Right cardiac atrium (tissue), 5 donors: ENCODE results near the gene EEF1G. TPM values are rescaled to one million over a fixed set of nuclear protein-coding genes. Genes with fewer than 3 reads are reported as not detected.
A peak's percentile ranks its signal among the peaks of the same experiment; 100 is the strongest.

Experiments used
- ATAC-seq, 2 donors: fragments of 200-7000 bp; cut with Tn5 transposase; one replicate each; pipeline versions ENCODE4 v1.8.0 to v1.9.1; 2020; ENCODE audit warnings: moderate library complexity in 2 of 2, mild to moderate bottlenecking in 1 of 2
- DNase-seq, 3 donors: peaks; one replicate each; pipeline ENCODE4 v3.0.0-alpha.2; 2020
- H3K27ac ChIP-seq: one replicate; pipeline ENCODE4 v1.5.1; 2013; ENCODE audit warnings: mild to moderate bottlenecking, low read length, control low read depth, moderate library complexity
- H3K27me3 ChIP-seq: one replicate; pipeline ENCODE4 v1.6.1; 2013; ENCODE audit not compliant: control insufficient read depth, insufficient read depth
- H3K4me1 ChIP-seq: one replicate; pipeline ENCODE4 v1.6.1; 2013; ENCODE audit warnings: low read length; ENCODE audit not compliant: control insufficient read depth, insufficient read depth
- H3K4me3 ChIP-seq: one replicate; pipeline ENCODE4 v1.5.1; 2013; ENCODE audit warnings: low read length, control low read depth
- H3K9me3 ChIP-seq: one replicate; pipeline ENCODE4 v1.6.1; 2013; ENCODE audit warnings: low read length; ENCODE audit not compliant: control insufficient read depth
- WGBS: extraction: QIAGEN DNeasy Blood & Tissue Kit; methylation state at CpG from one replicate; pipeline ENCODE4 v1.1.7; 2013; 5-methylcytosine and 5-hydroxymethylcytosine counted together
- intact Hi-C, 4 donors: fragments of 100-400 bp; cut with DNase I; formaldehyde crosslinking; loops; one replicate each; pipeline versions ENCODE4 v1.11.0 to v1.14.0; 2022 to 2023
- polyA plus RNA-seq: library from polyadenylated mRNA; stranded (reverse); fragments of 200-250 nt; gene quantifications from one replicate; pipeline ENCODE4 v1.2.3, GENCODE V29; 2013
- total RNA-seq, 4 donors: library from RNA; stranded (reverse); fragmentation: NEBNext Ultra II Directional; extraction: Animal tissue kit (Norgen Biotek cat#: 25700); gene quantifications; one replicate each; pipeline ENCODE4 v1.2.1, GENCODE V29; 2021
- donor health status: healthy with polysubstance abuse.
- donor health status: DM: no; HTN: yes; CAD: no.
- donor health status: DM: no; HTN: no; CAD: no.
- donor health status: DM: no; HTN: yes; CAD: no; lungs with severe emphysema.
- donor health status: DM: yes; HTN: yes; CAD: no.

Gene EEF1G
- total and polyA plus RNA-seq, 5 donors = 770 to 1,060 (median 889) TPM

GRCh38 chr11:62603072-62603408, 29.3 kb upstream of the EEF1G start:
- 48% methylated on average over 13 of the region's 13 CpGs for WGBS
- Histone ChIP-seq H3K27me3 (no peaks in the 10 kb centered on the region), H3K4me3 (no peak overlapping the region), H3K4me1 (peaks cover 2% of the 10 kb centered on the region), H3K9me3 (no peaks in the 10 kb centered on the region), H3K27ac (no peak overlapping the region)
- intact Hi-C loops = no loop called here
- DNase-seq (peak in 2 of 3 donors; percentile 53 to 73), ATAC-seq (no peak)

- intact Hi-C loops = no loop called here
- DNase-seq = peak; percentile 71 to 90 (median 90)
- Histone ChIP-seq H3K27me3 (no peaks in the 10 kb centered on the region), H3K27ac (peak overlapping the region; percentile 86), H3K4me1 (peaks cover 2% of the 10 kb centered on the region), H3K9me3 (no peaks in the 10 kb centered on the region), H3K4me3 (peak overlapping the region; percentile 94)
- 9% methylated on average over 96 of the region's 96 CpGs for WGBS
- peak; percentile 52 to 67 for ATAC-seq
These were observed 28.7 kb upstream of the EEF1G start for GRCh38 chr11:62602141-62603071.

- Histone ChIP-seq H3K4me1 (peaks cover 2% of the 10 kb centered on the region), H3K27me3 (no peaks in the 10 kb centered on the region), H3K4me3 (peak within 1 kb of the TSS; percentile 94), H3K9me3 (no peaks in the 10 kb centered on the region), H3K27ac (peak within 1 kb of the TSS; percentile 94)
- DNase-seq = peak; percentile 97 to 99 (median 99)
- ATAC-seq = peak; percentile 92
- intact Hi-C loops = no loop called here
- under 1% methylated on average over 83 of the region's 83 CpGs for WGBS
These were observed 27.9 kb upstream of the EEF1G start, which contains the start of gene MTA2 for GRCh38 chr11:62601372-62602140. Gene MTA2 (minus strand): TSS chr11:62601865. CDS start chr11:62601450, 415 bp downstream.

GRCh38 chr11:62601122-62601371, 27.4 kb upstream of the EEF1G start:
- peak in 2 of 3 donors; percentile 71 to 86 for DNase-seq
- no peaks in the 10 kb centered on the region for H3K27me3 ChIP-seq
- peak overlapping the region; percentile 94 for H3K27ac ChIP-seq
- peak; percentile 28 to 57 for ATAC-seq
- no peaks in the 10 kb centered on the region for H3K9me3 ChIP-seq
- peaks cover 2% of the 10 kb centered on the region for H3K4me1 ChIP-seq
- H3K4me3 ChIP-seq = peak overlapping the region; percentile 94
- WGBS = 0% methylated on average over 30 of the region's 30 CpGs
- intact Hi-C loops = no loop called here

GRCh38 chr11:62600367-62601121, 26.9 kb upstream of the EEF1G start:
- peaks cover 2% of the 10 kb centered on the region for H3K4me1 ChIP-seq
- no peaks in the 10 kb centered on the region for H3K27me3 ChIP-seq
- H3K27ac ChIP-seq = peak overlapping the region; percentile 94
- intact Hi-C loops = no loop called here
- DNase-seq (no peak), ATAC-seq (no peak)
- WGBS = 1% methylated on average over 26 of the region's 26 CpGs
- H3K9me3 ChIP-seq = no peaks in the 10 kb centered on the region
- H3K4me3 ChIP-seq = peak overlapping the region; percentile 94

GRCh38 chr11:62599901-62600300, 26.2 kb upstream of the EEF1G start:
- DNase-seq (no peak), ATAC-seq (no peak)
- peak overlapping the region; percentile 7 for H3K4me3 ChIP-seq
- H3K9me3 ChIP-seq = no peaks in the 10 kb centered on the region
- H3K27ac ChIP-seq = peak overlapping the region; percentile 21
- H3K4me1 ChIP-seq = peaks cover 2% of the 10 kb centered on the region
- intact Hi-C loops = loop anchor here in 1 of 4 donors (10.0 kb wide), 1 partner anchor 55 kb away; the partner anchor contains the start of gene INTS5
- 35% methylated on average over 5 of the region's 5 CpGs for WGBS
- H3K27me3 ChIP-seq = no peaks in the 10 kb centered on the region

GRCh38 chr11:62599069-62599696, 25.5 kb upstream of the EEF1G start:
- 35% methylated on average over 7 of the region's 7 CpGs for WGBS
- peak overlapping the region; percentile 40 for H3K27ac ChIP-seq
- DNase-seq = peak; percentile 97 to 98 (median 97)
- H3K4me1 ChIP-seq = peaks cover 2% of the 10 kb centered on the region
- H3K9me3 ChIP-seq = no peaks in the 10 kb centered on the region
- H3K4me3 ChIP-seq = no peak overlapping the region
- H3K27me3 ChIP-seq = no peaks in the 10 kb centered on the region
- intact Hi-C loops = loop anchor here in 1 of 4 donors (10.0 kb wide), 1 partner anchor 56 kb away; the partner anchor contains the start of gene INTS5
- ATAC-seq = peak; percentile 84 to 86

GRCh38 chr11:62595124-62595523, 21.4 kb upstream of the EEF1G start:
- WGBS = 82% methylated on average over 8 of the region's 8 CpGs

GRCh38 chr11:62593434-62594044, 19.8 kb upstream of the EEF1G start:
- no peaks in the 10 kb centered on the region for H3K9me3 ChIP-seq
- H3K27me3 ChIP-seq = no peaks in the 10 kb centered on the region
- peaks cover 9% of the 10 kb centered on the region for H3K4me1 ChIP-seq
- no peak overlapping the region for H3K4me3 ChIP-seq
- intact Hi-C loops = loop anchor here in 1 of 4 donors (10.0 kb wide), 1 partner anchor 61 kb away; the partner anchor contains the start of gene INTS5
- H3K27ac ChIP-seq = no peak overlapping the region
- ATAC-seq (peak; percentile 2 to 8), DNase-seq (peak; percentile 82 to 93 (median 89))
- 57% methylated on average over 13 of the region's 13 CpGs for WGBS

More at GRCh38 chr11:62595124-62595523, 21.4 kb upstream of the EEF1G start:
- Histone ChIP-seq H3K9me3 (no peaks in the 10 kb centered on the region), H3K4me1 (peaks cover 10% of the 10 kb centered on the region), H3K27me3 (no peaks in the 10 kb centered on the region), H3K27ac (no peak overlapping the region), H3K4me3 (no peak overlapping the region)
- ATAC-seq (no peak), DNase-seq (peak in 1 of 3 donors; percentile 59)
- intact Hi-C loops = loop anchor here in 1 of 4 donors (10.0 kb wide), 1 partner anchor 60 kb away; the partner anchor contains the start of gene INTS5
